Stomach (tissue), 9 donors: ENCODE results near the gene AMBN. TPM values are rescaled to one million over a fixed set of nuclear protein-coding genes. Genes with fewer than 3 reads are reported as not detected.

Experiments used
- DNase-seq, 2 donors: peaks; one replicate each; pipeline versions ENCODE4 v3.0.0 to v3.0.0-alpha.2; 2013 to 2019
- H3K27ac ChIP-seq, 5 donors: fragments of 200-600 bp in 4 of 5; sonication (generic) in 4 of 5; one replicate each; pipeline ENCODE4 v1.5.1; 2013 to 2019; ENCODE audit warnings: mild to moderate bottlenecking in 1 of 5, moderate library complexity in 1 of 5
- H3K27me3 ChIP-seq, 3 donors: fragments of 200-600 bp; sonication (generic); one replicate each; pipeline ENCODE4 v1.5.1; 2017 to 2019; ENCODE audit warnings: mixed run types in 1 of 3
- H3K36me3 ChIP-seq, 4 donors: fragments of 200-600 bp; sonication (generic); 1 replicate in 3 of 4; 2 replicates in 1 of 4; pipeline ENCODE4 v1.5.1; 2016 to 2019
- H3K4me1 ChIP-seq, 4 donors: fragments of 200-600 bp; sonication (generic); one replicate each; pipeline ENCODE4 v1.5.1; 2016 to 2019
- H3K4me3 ChIP-seq, 4 donors: fragments of 200-600 bp; sonication (generic) in 3 of 4; one replicate each; pipeline ENCODE4 v1.5.1; 2016 to 2019; ENCODE audit warnings: mild to moderate bottlenecking in 1 of 4
- H3K9me3 ChIP-seq, 4 donors: fragments of 200-600 bp; sonication (generic); one replicate each; pipeline ENCODE4 v1.5.1; 2016 to 2019
- CTCF ChIP-seq, 7 experiments: fragments of 450-650 bp in 4 of 7; fragments of 200-600 bp in 3 of 7; sonication (generic) in 3 of 7; IDR thresholded peaks; one replicate each; pipeline ENCODE4 v1.5.1; 2016 to 2019; ENCODE audit warnings: antibody characterized with exemption in 7 of 7, control low read depth in 2 of 7, mild to moderate bottlenecking in 1 of 7
- EP300 ChIP-seq: sonication (generic); formaldehyde crosslinking; IDR thresholded peaks from one replicate; pipeline ENCODE4 v1.6.1; 2017; ENCODE audit warnings: antibody characterized with exemption
- POLR2A ChIP-seq, 4 donors: fragments of 450-650 bp; IDR thresholded peaks; one replicate each; pipeline ENCODE4 v1.6.1; 2016; ENCODE audit warnings: antibody characterized with exemption in 4 of 4, control low read depth in 2 of 4, mild to moderate bottlenecking in 1 of 4, moderate library complexity in 1 of 4
- POLR2AphosphoS5 ChIP-seq, 3 donors: sonication (generic); formaldehyde crosslinking; IDR thresholded peaks; one replicate each; pipeline ENCODE4 v1.6.1; 2016; ENCODE audit warnings: antibody characterized with exemption in 3 of 3
- WGBS, 5 donors: extraction: QIAGEN DNeasy Blood & Tissue Kit in 3 of 5; methylation state at CpG; one replicate each; pipeline versions ENCODE4 v1.1.5 to v1.1.7; 2013 to 2018; 5-methylcytosine and 5-hydroxymethylcytosine counted together
- intact Hi-C: fragments of 100-400 bp; cut with DNase I; formaldehyde crosslinking; loops from one replicate; pipeline ENCODE4 v1.15.1; 2023; ENCODE audit warnings: low total_unique reads
- polyA plus RNA-seq, 3 donors: library from polyadenylated mRNA; stranded (reverse); fragments of 200-250 nt; gene quantifications; one replicate each; pipeline ENCODE4 v1.2.3, GENCODE V29; 2013
- total RNA-seq, 5 donors: library from RNA; depleted of rRNA; stranded (reverse); fragments of >200 nt; gene quantifications; one replicate each; pipeline versions ENCODE4 v1.1.0 to v1.2.3, GENCODE V29; 2014 to 2016
- donor health status: healthy with polysubstance abuse.
- donor health status: Bipolar disorder and iron deficiency.
- donor health status: healthy.

Gene AMBN
- total and polyA plus RNA-seq, 8 donors = not detected

GRCh38 chr4:70600977-70601376 lies 8.9 kb downstream of the AMBN start:
- peaks cover 0 to 6% (median 0%) of the 10 kb centered on the region in 3 donors for H3K27me3 ChIP-seq
- no peaks in the 10 kb centered on the region for H3K9me3 ChIP-seq
- H3K36me3 ChIP-seq = no peaks in the 10 kb centered on the region
- no peak for DNase-seq
- no peak overlapping the region for H3K4me3 ChIP-seq
- 68 to 84% (median 79%) methylated on average over 5 of the region's 5 CpGs for WGBS, 5 donors
- H3K27ac ChIP-seq = no peak overlapping the region
- intact Hi-C loops = no loop called here
- TF ChIP-seq EP300 (no peak), POLR2A (IDR thresholded peaks at IDR 0.05) (no peak), CTCF (IDR thresholded peaks at IDR 0.05) (no peak), POLR2AphosphoS5 (IDR thresholded peaks at IDR 0.05) (no peak)
- no peaks in the 10 kb centered on the region for H3K4me1 ChIP-seq

GRCh38 chr4:70601422-70602039 lies 9.5 kb downstream of the AMBN start:
- Histone ChIP-seq H3K4me3 (no peak overlapping the region), H3K27ac (no peak overlapping the region), H3K4me1 (no peaks in the 10 kb centered on the region), H3K27me3 (peaks cover 0 to 6% (median 0%) of the 10 kb centered on the region in 3 donors), H3K9me3 (no peaks in the 10 kb centered on the region), H3K36me3 (no peaks in the 10 kb centered on the region)
- intact Hi-C loops = no loop called here
- peak; percentile 53 to 90 for DNase-seq
- peak in 5 of 7 experiments; percentile 60 to 79 (median 71) for TF ChIP-seq CTCF (IDR thresholded peaks at IDR 0.05)
- no peak for TF ChIP-seq EP300
- TF ChIP-seq POLR2AphosphoS5 (IDR thresholded peaks at IDR 0.05) = peak in 1 of 3 donors; percentile 56
- 24 to 31% (median 29%) methylated on average over 5 of the region's 5 CpGs for WGBS, 5 donors

GRCh38 chr4:70603856-70604255 lies 11.8 kb downstream of the AMBN start:
- no peaks in the 10 kb centered on the region for H3K36me3 ChIP-seq
- no peaks in the 10 kb centered on the region for H3K9me3 ChIP-seq
- H3K4me1 ChIP-seq = no peaks in the 10 kb centered on the region
- WGBS, 5 donors = 27 to 38% (median 33%) methylated on average over 3 of the region's 3 CpGs
- H3K27ac ChIP-seq = no peak overlapping the region
- DNase-seq = no peak
- TF ChIP-seq EP300 (no peak), POLR2AphosphoS5 (IDR thresholded peaks at IDR 0.05) (no peak), CTCF (IDR thresholded peaks at IDR 0.05) (no peak)
- intact Hi-C loops = no loop called here
- no peak overlapping the region for H3K4me3 ChIP-seq
- peaks cover 0 to 3% (median 0%) of the 10 kb centered on the region in 3 donors for H3K27me3 ChIP-seq

GRCh38 chr4:70606459-70606858 lies 14.4 kb downstream of the AMBN start:
- 75 to 93% (median 79%) methylated on average over 8 of the region's 8 CpGs for WGBS, 5 donors
- H3K27me3 ChIP-seq = no peaks in the 10 kb centered on the region
- no peaks in the 10 kb centered on the region for H3K9me3 ChIP-seq
- H3K27ac ChIP-seq = no peak overlapping the region
- no peaks in the 10 kb centered on the region for H3K36me3 ChIP-seq
- intact Hi-C loops = no loop called here
- DNase-seq = no peak
- H3K4me1 ChIP-seq = no peaks in the 10 kb centered on the region
- no peak for TF ChIP-seq CTCF (IDR thresholded peaks at IDR 0.05)
- no peak for TF ChIP-seq POLR2A (IDR thresholded peaks at IDR 0.05)
- TF ChIP-seq EP300 = no peak
- TF ChIP-seq POLR2AphosphoS5 (IDR thresholded peaks at IDR 0.05) = no peak
- H3K4me3 ChIP-seq = no peak overlapping the region
